NCI-H345 treated with DMSO at 0.1 percent for 48 hours (cell line): ENCODE results near the gene OVCA2.

ENCODE experiments used
- DNase-seq: peaks from one replicate; lab custom pipeline; 2025; ENCODE audit not compliant: unreplicated experiment; lab: John Stamatoyannopoulos, UW

The OVCA2 gene

DNA sequence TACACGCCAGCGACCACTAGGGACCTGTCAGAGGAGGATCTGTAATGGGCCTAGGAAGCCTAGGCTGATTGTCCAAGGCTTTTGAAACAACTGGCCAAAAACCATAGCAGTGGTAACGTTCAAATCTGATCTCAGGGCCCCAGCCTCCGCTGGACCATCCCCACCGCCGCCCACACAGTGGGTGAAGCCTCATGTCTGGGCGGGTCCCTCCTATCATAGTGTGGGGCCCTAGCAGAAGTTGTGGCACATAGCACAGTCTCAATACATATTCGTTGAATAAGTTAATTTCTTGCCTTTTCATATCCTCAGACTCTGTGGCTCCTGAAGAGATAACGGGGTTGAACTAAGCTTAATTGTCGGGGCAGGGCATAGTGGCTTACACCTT lies 11.1 kb upstream of the OVCA2 start:
- no peak for DNase-seq

DNA sequence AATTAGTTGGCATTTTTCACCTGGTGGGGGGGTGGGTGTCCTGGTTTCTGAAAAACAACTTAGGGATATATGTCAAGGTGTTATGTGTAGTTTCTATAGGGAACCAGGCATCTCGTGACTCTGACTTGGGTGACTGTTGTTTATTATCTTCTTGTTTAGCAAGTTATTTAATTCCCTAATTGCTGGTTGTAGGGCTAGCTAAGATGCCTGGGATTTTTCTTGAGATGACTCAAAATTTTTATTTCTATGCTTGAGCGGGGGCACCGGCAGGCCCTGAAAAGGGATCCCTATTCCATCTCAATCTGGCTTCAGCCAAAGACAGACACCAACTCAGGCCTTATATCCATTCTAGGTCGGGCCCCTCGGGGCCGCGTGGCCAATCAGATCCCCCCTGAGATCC lies 8.7 kb upstream of the OVCA2 start:
- no peak for DNase-seq

DNA sequence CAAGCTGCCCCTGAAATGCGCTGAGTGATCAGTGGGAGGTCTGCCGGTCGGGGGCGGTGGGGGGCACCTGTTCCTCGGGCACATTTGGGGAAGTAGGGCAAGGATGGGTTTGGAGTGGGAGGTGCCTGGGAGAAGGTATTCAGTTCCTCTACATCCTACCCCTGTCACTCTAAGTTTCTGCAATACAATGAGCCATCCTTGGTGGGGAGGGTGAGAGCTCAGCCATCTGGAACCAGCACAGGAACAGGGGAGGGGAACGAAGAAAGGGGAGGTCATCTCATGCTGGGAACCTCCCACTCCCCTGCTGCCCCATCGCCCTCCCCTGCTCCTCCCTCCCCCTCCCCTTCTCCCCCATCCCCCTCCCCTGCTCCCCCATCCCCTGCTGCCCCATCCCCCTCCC lies 7.7 kb upstream of the OVCA2 start:
- DNase-seq = no peak

DNA sequence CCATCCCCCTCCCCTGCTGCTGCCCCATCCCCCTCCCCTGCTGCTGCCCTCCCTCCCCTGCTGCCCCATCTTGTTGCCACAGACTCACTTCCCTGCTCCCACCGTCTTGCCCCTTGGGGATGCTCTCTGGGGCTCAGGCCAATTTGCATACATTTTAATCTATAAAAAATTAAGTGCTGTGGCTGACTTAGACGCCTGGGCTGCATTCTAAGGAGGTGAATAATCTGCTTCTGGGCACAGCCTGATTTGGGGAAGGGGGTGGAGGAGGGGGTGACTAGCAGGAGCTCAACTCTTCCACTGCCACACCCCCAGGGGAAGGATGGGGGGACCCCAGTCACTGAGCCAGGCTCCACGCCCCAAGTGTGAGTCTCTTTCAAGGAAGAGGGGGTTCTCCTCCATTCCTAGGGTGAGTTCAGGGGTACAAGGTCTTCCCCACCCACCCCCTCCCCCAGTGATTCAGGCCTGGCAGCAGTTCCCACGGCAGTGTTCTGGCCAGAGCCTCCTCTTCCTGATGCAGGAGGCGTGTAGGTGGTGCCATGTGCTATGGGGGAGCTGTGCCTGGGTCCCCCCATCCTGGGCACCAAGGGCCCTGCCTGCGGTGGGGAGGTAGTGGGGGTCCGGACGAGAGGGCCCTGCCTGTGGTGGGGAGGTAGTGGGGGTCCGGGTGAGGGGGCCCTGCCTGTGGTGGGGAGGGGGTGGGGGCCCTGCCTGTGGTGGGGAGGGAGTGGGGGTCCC lies 6.8 kb upstream of the OVCA2 start:
- DNase-seq = no peak

DNA sequence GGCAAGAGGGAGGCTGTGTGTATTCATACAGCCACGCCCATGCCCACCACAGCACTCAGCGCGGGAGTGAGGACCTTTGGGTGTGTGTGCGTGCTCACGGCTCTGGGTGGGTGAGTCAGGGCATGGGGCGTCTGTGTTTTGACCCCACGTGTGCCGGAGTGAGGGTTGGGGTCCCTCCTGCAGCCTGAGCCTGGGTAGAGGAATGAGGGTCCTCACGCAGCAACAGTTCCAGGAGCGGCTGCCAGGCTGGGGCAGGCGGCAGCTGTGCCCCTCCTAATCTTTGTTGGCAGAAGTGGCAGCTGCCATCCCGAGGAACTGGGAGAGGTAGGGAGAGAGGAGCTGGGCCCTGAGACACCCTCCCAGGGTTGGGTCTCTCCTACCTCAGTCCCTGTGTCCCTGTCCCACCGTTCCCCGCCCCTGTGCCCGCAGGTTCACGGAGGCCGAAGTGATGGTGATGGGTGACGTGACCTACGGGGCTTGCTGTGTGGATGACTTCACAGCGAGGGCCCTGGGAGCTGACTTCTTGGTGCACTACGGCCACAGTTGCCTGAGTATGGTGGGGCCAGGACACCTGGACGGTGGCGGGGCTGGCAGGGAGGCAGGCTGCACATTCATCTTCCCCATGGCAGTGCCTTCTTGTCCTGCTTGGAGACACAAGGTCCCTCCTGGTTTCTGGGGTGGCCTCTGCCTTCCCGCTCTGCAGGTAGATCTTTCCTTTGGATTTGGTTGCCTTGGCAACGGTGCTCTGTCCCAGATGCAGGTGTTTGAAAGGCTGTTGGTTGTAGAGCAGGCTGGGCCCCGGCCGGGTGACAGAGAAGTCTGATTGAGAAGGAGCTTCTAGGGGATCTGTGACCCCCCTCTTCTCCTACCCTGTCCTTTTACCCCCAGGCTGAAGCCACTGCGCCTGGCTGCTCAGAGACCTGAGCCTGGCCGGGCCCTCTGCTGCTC lies 6.0 kb upstream of the OVCA2 start:
- DNase-seq = no peak

DNA sequence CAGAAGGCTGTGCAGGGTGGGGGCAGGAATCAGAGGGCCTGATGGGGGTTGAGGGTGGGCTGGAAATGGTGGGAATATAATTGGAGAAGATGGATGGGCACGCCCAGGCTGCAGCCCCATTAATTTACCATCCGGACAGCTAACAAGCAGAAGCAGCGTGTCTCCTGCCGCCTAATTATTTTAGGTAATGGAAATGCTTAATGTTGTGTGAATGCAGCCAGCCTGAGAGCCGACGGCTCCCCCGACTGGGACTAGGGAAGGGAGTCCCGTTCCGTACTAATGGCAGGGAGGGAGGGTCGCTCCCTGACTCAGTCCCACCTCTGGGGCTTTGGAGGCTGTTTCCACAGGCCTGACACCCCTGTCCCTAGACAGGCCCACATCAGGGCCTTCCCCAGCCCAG lies 4.7 kb upstream of the OVCA2 start:
- DNase-seq = no peak

DNA sequence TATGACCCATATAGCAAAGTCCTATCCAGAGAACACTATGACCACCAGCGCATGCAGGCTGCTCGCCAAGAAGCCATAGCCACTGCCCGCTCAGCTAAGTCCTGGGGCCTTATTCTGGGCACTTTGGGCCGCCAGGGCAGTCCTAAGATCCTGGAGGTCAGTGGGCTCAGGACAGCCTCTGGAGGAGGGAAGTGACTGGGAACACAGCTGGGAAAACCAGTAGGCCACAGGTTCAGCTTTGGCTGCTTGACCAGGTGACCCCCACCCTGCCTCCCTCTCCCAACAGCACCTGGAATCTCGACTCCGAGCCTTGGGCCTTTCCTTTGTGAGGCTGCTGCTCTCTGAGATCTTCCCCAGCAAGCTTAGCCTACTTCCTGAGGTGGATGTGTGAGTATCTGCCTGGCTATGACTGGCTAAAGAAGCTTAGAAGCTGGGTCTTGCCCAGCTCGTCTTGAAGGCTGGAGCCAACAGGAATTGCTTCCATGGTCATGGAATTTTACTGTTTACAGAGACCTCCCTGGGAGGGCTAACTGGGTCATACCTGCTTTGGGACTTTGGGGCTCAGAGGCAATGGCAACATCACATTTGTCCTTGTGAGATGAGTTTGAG lies 1.5 kb upstream of the OVCA2 start:
- no peak for DNase-seq

DNA sequence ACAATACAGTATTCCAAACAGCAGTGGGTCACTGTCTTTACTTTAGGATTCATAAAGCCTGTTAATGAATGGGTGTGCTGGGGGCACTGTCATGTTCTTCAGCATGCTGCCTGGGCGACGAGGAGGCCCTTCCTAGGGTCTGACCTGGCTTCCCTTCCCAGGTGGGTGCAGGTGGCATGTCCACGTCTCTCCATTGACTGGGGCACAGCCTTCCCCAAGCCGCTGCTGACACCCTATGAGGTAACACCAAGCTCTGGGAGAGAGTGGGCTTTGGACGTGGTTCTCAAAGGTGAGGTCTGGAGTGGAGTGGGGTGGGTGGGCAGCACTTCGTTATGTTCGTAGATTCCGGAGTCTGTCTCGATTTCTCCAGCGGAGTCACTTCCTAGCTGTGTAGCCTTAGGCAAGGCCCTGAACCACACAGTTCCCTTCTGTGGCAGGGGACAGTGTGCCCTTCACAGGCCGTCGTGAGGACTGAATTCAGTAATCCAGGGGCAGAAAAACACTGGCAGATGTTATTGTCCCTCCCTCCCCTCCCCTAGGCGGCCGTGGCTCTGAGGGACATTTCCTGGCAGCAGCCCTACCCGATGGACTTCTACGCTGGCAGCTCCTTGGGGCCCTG lies 771 bp upstream of the OVCA2 start:
- DNase-seq = no peak

DNA sequence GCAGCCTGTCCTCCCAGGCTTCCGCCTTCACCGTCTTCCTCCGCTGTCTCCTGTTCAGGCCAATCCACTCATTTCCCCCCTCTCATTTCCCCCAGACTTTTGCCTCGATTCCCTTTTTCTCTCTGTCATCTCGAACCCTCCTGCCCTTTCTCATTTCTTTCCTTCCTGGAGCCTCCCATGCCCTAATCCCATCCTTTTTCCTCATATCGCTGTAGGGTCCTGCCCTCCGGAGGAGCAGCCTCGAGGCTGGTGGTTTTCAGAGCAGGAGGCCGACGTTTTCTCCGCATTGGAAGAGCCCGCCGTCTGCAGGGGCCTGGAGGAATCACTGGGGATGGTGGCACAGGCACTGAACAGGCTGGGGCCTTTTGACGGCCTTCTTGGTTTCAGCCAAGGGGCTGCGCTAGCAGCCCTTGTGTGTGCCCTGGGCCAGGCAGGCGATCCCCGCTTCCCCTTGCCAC lies 597 bp downstream of the OVCA2 start:
- DNase-seq = no peak

DNA sequence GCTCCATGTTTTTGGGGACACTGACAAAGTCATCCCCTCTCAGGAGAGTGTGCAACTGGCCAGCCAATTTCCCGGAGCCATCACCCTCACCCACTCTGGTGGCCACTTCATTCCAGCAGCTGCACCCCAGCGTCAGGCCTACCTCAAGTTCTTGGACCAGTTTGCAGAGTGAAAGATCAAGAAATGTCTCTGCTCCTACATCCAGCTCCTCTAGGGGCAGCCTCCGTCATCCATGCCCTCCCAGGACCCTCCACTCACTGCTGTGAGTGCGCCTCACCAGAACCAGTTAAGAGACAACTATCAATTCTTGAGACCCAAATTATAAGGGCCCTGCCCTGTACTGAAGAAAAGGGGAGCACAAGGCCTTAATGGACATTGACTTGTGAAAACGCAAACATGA lies 1.1 kb downstream of the OVCA2 start:
- DNase-seq = no peak

DNA sequence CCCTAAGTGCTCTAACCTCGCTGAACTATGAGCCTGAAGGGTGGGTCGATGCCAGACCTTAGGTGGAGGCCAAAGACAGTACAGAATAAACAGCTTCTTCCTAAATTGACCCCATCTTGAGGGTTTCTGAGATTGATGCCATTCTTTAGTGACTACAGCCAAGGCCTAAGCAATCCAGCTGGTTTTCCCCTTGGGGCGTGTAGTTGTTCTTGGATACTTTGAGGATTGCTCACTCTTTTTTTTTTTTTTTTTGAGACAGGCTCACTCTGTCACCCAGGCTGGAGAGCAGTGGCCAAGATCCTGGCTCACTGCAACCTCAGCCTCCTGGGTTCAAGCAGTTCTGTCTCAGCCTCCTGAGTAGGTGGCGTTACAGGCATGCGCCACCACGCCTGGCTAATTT lies 2.0 kb downstream of the OVCA2 start:
- DNase-seq = no peak

DNA sequence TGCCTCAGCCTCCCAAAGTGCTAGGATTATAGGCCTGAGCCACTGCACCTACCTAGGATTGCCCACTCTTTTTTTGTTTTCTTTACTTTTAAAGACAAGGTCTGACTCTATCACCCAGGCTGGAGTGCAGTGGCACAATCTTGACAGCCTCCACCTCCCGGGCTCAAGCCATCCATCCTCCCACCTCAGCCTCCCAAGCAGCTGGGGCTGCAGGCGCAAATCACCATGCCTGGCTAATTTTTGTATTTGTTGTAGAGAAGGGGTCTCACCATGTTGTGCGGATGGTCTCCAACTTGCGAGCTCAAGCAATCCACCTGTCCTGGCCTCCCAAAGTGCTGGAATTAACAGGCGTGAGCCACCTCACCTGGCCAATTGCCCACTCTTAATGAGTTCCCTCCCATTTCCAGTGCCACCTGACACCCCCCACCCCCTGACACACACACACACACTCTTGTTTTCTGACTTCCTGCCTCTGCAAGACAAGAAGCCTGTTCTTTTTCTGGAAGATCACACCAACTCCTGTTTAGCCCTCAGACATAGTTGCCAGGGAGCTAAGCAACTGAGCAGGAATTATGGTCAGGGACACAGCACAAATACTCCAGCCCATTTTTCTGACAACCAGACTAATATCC lies 2.6 kb downstream of the OVCA2 start:
- no peak for DNase-seq

DNA sequence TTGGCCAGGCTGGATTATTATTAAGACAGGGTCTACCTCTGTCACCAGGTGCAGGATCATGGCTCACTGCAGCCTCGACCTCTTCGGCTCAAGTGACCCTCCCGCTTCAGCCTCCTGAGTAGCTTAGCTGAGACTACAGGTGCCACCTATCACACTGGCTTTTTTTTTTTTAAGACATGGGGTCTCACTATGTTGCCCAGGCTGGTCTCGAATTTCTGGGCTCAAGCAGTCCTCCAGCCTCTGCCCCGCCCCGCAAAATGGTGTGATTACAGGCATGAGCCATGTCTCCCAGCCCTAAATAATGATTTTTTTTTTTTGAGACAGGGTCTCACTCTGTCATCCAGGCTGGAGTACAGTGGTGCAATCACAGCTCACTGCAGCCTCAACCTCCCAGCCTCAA lies 5.8 kb downstream of the OVCA2 start:
- no peak for DNase-seq

DNA sequence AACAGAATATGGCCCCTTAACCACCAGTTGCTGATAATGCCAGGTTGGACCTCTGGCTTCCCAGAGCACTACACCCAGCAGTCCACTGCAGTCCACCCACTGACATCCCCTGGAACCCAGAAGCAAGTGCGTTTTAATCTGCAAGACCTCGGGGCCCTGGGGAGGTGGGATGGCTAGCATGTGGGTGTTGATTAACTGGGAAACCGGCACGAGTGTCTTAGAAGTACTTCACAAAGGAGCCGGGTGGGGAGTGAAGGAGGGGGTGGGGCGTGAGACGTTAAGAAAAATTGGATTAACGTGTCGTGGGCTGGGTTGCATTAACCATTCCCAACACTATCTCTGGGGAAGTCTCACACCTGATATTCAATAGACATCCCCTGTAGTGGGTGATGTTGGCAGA lies 7.0 kb downstream of the OVCA2 start:
- no peak for DNase-seq

DNA sequence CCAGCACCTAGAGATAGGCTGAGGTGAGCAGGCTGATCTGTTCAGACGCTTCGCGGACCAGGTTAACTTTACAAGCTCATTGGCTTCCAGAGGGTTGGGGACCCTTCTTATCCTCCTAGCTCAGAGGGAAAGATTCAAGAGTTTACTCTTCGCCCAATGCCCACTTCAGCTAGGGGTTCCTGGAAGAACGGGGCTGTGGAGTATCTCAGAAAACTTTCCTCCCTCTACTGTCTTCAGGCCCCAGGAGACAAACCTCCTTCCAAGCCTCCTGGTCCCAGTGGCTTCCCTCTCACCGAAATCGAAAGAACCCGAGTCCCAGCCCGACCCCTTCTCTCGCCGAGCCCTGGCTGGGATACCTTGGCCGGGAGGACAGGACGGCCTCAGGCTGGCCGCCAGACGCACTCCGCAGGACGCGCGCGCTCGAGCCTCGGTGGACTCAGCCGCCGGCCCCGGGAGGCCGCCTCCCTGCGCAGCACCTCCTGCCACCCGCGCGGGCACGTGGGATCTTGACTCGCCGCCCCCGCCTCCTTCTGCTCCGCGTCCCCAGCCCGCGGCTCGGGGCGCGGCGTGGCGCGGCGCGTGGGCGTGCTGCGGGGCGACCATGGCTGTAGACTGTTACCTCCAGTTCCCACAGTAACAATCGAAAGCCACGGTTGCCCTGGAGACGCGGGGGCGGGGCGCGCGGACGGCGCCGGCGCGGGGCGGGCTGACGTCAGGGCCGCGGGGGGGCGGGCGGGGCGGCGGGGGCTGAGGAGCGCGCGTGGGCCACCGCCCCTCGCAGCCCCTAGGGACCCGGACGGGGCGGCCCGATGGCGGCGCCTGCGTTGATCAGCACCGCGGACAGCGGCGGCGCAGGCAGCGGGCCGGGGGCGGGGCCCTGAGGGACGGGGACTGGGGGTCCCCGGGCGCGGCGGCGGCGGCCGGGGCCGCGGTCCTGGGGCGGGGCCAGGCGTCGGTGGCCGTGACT lies 7.8 kb downstream of the OVCA2 start:
- DNase-seq = no peak

DNA sequence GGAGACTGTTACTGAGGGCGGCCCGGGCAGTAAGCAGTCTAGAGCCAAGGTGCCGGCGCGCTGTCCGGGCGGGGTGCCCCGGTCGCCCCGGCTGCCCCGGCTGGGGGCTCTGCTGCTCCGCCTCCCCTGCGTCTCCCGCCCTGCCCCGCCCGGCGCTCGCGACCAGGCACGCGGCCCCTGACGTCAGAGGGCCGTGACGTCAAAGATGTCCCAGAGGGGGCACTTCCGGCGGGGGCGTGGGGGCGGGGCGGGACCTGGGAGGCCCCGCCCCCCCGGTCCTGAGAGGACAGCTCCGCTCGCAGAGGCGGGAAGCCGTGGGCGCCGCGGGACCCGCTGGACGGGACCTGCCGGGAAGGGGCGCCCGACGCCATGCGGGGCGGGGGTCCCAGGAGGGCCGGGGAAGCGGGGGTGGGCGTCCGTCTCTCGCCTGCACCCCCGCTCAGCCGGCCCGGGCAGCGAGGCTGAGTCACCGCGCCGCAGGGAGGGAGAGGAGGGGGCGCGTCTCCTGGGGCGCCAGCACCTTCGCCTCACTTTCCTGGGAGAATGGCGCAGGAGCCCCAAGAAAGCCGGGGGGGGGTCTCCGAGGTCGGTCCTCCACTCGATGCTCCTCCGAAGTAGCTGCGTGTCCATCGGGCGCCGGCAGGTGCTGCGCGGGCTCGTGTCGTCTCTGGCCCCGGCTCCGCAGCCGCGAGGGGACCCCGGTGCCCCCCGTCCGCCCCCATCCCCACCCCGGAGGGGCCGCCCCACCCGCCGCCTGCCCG lies 8.7 kb downstream of the OVCA2 start:
- no peak for DNase-seq

DNA sequence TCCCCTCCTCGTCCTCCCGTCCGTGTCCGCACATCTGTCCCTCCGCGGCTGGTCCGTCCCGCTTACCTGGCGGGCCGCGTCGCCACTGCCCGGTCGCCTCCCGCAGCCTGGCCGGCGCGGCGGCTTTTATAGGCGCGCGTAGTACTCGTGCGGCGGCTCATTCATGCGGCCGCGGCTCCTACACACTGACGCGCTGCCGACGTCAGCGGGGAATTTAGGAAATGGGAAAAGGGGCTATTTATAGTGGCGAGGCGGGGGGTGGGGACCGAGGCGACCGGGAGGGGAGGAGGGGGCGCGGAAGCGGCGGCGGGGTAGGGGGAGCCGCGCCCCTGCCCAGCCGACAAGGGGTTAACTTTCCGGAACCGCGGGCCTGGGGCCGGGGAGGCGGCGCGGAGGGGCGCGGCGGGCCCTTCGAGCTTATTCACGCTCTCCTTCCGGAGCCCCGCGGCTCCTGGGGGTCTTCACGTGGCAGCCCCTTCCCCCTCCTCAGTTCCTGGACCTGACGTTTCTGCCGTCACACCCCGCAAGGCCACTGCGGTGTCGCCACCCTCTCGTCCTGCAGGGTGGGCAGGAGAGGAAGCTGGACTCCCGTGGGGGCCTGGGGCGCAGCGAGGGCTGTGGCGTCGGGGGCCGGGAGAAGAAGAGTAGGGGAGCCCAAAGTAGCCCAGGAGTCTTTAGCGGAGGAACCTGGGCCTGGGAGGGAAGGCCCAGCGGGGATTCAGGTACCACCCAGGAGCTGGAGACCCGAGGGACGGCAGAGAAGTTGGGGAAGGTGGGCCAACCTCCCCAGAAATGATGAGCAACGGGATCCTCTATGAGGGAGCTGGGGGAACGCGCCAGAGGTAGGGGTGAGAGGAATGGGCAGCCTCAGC lies 9.5 kb downstream of the OVCA2 start:
- no peak for DNase-seq

DNA sequence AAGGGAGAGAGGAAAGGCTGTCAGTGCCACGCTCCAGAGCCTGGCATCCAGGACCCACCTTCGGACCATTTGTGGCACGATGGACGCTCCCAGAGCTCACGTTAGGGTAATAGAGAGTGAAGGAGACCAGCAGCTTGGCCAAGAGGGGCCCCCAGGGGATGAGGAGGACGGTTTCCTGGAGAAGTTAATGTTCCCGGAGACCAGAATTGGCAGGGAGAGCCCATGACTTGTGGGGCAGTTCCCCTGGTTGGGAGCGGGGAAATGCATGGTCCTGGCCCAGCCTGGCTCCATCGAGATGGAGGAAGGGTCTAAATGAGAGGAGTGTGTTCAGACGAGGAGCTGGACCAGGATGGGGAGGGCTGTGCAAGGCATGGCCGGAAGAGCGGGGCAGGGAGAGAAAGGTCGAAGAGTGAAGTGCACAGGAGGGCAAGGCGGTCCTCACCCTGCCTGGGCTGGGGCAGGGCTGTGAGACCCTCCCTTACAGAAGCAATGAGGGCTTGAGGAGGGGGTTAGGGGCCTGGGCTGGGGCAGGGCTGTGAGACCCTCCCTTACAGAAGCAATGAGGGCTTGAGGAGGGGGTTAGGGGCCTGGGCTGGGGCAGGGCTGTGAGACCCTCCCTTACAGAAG lies 10.2 kb downstream of the OVCA2 start:
- DNase-seq = no peak
